Measurements from ENCODE around the gene ZIM2. TPM values are rescaled to one million over a fixed set of nuclear protein-coding genes. Genes with fewer than 3 reads are reported as not detected.

The ZIM2 gene
- total RNA-seq, 1 donor from 2014 or later: not detected

DNA sequence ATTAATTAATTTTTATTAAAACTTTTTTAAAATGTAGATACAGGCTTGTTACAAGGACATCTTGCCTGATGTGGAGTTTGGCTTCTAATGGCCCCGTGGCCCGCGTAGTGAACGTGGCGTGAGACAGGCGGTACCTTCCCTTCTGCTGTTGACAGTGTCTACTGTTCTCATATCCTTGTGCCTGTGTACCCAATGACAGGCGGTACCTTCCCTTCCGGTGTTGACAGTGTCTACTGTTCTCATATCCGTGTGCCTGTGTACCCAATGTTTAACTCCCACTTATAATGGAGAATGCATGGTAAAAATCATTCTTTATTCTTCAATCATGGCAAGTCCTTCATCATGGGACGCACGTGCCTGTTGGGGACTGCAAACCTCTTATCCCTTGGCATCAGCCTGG lies 89.9 kb downstream of the ZIM2 start:
- H3K4me1 Mint-ChIP-seq (ENCODE audit: low read depth): no peaks in the 10 kb centered on the region
- H3K9me3 Mint-ChIP-seq: peaks cover 52% of the 10 kb centered on the region
- no peaks in the 10 kb centered on the region for H3K27me3 Mint-ChIP-seq (ENCODE audit: insufficient read depth)
- no peak overlapping the region for H3K27ac Mint-ChIP-seq
- intact Hi-C loops (cut with micrococcal nuclease): no loop called here
- no peak overlapping the region for H3K4me3 Mint-ChIP-seq
- no peaks in the 10 kb centered on the region for H3K36me3 Mint-ChIP-seq (ENCODE audit: low read depth)
- DNase-seq (ENCODE audit: low spot score): no peak

DNA sequence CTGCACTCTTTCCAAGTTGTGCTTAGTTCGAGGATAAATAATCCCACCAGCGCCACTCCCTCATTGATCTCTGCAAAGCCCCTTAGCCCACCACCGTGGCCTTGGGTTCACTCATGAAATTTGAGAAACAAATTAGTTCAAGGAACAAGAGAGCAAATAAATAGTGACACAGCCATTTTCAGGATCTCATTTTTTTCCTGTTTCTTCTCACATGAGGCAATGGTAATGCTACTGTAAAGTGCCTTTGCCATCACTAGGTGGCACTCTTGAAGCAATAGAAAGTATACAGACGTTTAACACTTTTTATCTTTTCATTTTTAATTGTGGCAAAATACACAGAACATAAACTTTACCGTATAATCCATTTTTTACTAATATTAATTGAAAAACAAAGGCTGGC lies 92.1 kb downstream of the ZIM2 start:
- peaks cover 48% of the 10 kb centered on the region for H3K9me3 Mint-ChIP-seq
- no peaks in the 10 kb centered on the region for H3K4me1 Mint-ChIP-seq (ENCODE audit: low read depth)
- DNase-seq (ENCODE audit: low spot score): no peak
- intact Hi-C loops (cut with micrococcal nuclease): no loop called here
- H3K36me3 Mint-ChIP-seq (ENCODE audit: low read depth): no peaks in the 10 kb centered on the region
- no peak overlapping the region for H3K4me3 Mint-ChIP-seq
- H3K27ac Mint-ChIP-seq: no peak overlapping the region
- no peaks in the 10 kb centered on the region for H3K27me3 Mint-ChIP-seq (ENCODE audit: insufficient read depth)

DNA sequence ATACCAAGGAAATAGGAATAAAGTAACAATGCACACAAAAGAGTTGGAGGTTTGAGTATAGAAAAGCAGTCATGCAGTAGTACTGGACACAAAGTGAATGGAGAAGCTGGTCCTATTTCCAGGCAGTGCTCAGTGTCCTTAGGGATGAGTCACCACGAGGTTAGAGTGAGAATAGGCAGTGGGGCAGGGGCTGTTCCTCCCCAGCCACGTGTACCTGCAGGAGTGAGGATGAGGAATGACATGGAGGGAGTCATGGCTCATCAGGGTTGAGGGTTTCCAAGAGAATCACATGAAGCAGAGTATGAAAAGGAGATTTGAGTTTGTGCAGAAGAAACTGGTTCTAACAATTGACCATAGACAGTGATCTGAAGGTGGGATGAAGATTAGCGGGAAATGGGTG lies 94.2 kb downstream of the ZIM2 start:
- H3K36me3 Mint-ChIP-seq (ENCODE audit: low read depth): no peaks in the 10 kb centered on the region
- intact Hi-C loops (cut with micrococcal nuclease): no loop called here
- H3K9me3 Mint-ChIP-seq: peaks cover 61% of the 10 kb centered on the region
- H3K27me3 Mint-ChIP-seq (ENCODE audit: insufficient read depth): no peaks in the 10 kb centered on the region
- no peaks in the 10 kb centered on the region for H3K4me1 Mint-ChIP-seq (ENCODE audit: low read depth)
- H3K27ac Mint-ChIP-seq: no peak overlapping the region
- DNase-seq (ENCODE audit: low spot score): no peak
- H3K4me3 Mint-ChIP-seq: no peak overlapping the region

DNA sequence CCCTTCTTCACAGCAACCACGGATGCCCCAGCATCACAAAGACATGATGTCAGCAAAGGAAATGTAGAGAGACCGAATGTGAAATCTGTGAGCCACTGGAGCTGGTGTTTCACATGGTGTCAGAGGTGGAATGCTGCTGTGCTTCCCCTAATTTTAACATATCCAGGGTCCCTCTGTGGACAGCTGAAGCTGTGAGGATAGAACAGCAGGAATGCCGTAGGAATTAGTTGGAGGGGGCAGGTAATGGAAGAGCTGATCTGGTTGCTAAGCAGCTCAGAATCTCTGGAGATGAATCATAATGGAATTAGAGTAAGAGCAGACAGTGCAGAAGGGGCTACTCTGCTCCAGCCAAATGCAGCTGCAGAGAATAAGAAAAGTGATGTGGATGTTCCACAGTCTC lies 100.0 kb downstream of the ZIM2 start:
- no peak overlapping the region for H3K27ac Mint-ChIP-seq
- intact Hi-C loops (cut with micrococcal nuclease): no loop called here
- peaks cover 67% of the 10 kb centered on the region for H3K9me3 Mint-ChIP-seq
- H3K4me1 Mint-ChIP-seq (ENCODE audit: low read depth): no peaks in the 10 kb centered on the region
- DNase-seq (ENCODE audit: low spot score): no peak
- H3K4me3 Mint-ChIP-seq: no peak overlapping the region
- no peaks in the 10 kb centered on the region for H3K27me3 Mint-ChIP-seq (ENCODE audit: insufficient read depth)
- H3K36me3 Mint-ChIP-seq (ENCODE audit: low read depth): no peaks in the 10 kb centered on the region

DNA sequence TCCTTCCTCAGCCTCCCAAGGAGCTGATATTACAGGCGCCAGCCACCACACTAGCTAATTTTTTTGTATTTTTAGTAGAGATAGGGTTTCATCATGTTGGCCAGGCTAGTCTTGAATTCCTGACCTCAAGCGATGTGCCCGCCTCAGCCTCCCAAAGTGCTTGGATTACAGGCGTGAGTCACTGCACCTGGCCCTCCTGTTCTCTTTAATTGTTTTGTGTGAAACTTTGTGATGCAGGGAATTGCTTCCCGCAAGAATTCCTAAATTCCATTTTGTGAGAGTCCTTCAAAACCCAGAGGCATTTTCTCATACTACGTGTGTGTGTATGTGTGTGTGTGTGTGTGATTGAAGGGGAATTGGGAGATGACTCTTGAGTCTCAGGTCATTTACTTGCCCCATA lies 104.0 kb downstream of the ZIM2 start:
- Mint-ChIP-seq H3K9me3 (peaks cover 66% of the 10 kb centered on the region), H3K4me3 (no peak overlapping the region), H3K4me1 (ENCODE audit: low read depth) (no peaks in the 10 kb centered on the region), H3K36me3 (ENCODE audit: low read depth) (no peaks in the 10 kb centered on the region), H3K27ac (no peak overlapping the region), H3K27me3 (ENCODE audit: insufficient read depth) (no peaks in the 10 kb centered on the region)
- intact Hi-C loops (cut with micrococcal nuclease): no loop called here
- DNase-seq (ENCODE audit: low spot score): no peak

DNA sequence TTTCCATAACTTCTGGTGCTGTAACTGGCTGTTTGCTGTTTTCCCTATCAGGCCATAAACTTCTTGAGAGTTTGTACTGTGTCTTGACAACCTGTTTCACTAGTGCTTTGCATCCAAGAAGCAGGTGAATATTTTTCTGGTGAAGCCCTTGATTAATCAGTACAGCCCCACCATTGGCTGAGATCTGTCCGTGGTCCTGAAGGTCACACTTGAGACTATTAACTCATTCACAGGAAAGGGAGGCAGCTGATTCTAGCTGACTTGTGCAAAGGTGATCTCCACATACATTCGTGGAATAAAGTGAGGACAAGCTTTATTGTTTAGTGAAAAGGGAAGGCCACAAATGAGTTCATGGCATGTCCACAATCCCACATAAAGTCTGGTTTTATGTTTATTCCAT lies 107.5 kb downstream of the ZIM2 start:
- intact Hi-C loops (cut with micrococcal nuclease): no loop called here

DNA sequence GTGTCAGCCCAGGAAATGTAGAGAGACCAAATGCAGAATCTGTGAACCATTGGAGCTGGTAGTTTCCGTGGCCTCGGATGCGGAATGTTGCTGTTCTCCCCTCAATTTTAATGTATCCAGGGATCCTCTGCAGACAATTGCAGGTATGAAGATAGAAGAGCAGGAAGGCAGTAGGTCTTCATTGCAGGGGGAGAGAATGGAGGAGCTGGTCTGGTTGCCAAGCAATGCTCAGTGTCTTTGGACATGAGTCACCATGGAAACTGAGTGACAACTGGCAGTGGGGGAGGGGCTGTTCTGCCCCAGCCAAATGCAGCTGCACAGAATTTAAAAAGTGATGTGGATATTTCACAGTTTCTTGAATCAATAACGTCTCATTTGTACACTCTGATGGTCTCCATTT lies 112.8 kb downstream of the ZIM2 start:
- intact Hi-C loops (cut with micrococcal nuclease): no loop called here
- no peak for DNase-seq (ENCODE audit: low spot score)
- H3K27me3 Mint-ChIP-seq (ENCODE audit: insufficient read depth): no peaks in the 10 kb centered on the region
- H3K27ac Mint-ChIP-seq: no peak overlapping the region
- H3K4me3 Mint-ChIP-seq: no peak overlapping the region
- no peaks in the 10 kb centered on the region for H3K36me3 Mint-ChIP-seq (ENCODE audit: low read depth)
- H3K4me1 Mint-ChIP-seq (ENCODE audit: low read depth): no peaks in the 10 kb centered on the region
- H3K9me3 Mint-ChIP-seq: peaks cover 61% of the 10 kb centered on the region

More for the DNA sequence above, 107.5 kb downstream of the ZIM2 start:
- H3K4me1 Mint-ChIP-seq (ENCODE audit: low read depth): no peaks in the 10 kb centered on the region
- H3K9me3 Mint-ChIP-seq: peaks cover 58% of the 10 kb centered on the region
- no peaks in the 10 kb centered on the region for H3K27me3 Mint-ChIP-seq (ENCODE audit: insufficient read depth)
- no peak overlapping the region for H3K27ac Mint-ChIP-seq
- H3K36me3 Mint-ChIP-seq (ENCODE audit: low read depth): no peaks in the 10 kb centered on the region
- no peak overlapping the region for H3K4me3 Mint-ChIP-seq
- no peak for DNase-seq (ENCODE audit: low spot score)

DNA sequence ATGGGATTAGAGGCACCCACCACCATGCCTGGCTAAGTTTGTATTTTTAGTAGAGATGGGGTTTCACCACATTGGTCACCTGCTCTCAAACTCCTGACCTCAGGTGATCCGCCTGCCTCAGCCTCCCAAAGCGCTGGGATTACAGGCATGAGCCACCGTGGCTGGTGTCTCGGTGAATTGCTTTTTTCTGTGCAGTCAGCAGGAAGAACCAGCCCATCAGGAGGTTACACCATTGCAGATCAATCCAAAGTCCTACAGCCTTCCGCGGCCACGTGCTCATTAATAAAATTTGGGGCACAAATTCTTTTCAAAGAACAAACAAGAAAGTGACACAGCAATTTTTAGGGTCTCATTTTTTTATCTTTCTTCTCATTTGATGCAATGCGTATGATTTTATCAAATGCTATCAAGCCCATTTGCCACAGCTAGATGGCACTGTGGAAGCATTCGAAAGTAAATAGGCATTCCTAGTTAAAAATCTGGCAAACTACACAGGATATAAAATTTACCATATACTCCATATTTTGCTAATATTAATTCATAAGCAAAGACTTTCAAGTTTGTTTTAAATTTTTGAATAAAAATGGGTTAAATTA lies 114.6 kb downstream of the ZIM2 start:
- H3K9me3 Mint-ChIP-seq: peaks cover 63% of the 10 kb centered on the region

More for the DNA sequence above, 114.6 kb downstream of the ZIM2 start:
- DNase-seq (ENCODE audit: low spot score): no peak
- Mint-ChIP-seq H3K4me1 (ENCODE audit: low read depth) (no peaks in the 10 kb centered on the region), H3K27me3 (ENCODE audit: insufficient read depth) (no peaks in the 10 kb centered on the region), H3K4me3 (no peak overlapping the region), H3K27ac (no peak overlapping the region), H3K36me3 (ENCODE audit: low read depth) (no peaks in the 10 kb centered on the region)
- intact Hi-C loops (cut with micrococcal nuclease): no loop called here

Other genes with a start within 250 kb of the ZIM2 start
- gene ZNF71, start 245.4 kb downstream of the ZIM2 start, total RNA-seq: 5.1 and 5.9 TPM in 2 replicates
- gene SMIM17, start 197.6 kb downstream of the ZIM2 start, total RNA-seq: 0.18 TPM in 1 of 2 replicates, not detected in the other
- gene ZNF835, start 169.0 kb downstream of the ZIM2 start, total RNA-seq: not detected in 2 replicates
- gene PEG3, start within 50 bp of the ZIM2 start, total RNA-seq: not detected in 2 replicates